Measurements from ENCODE around the gene TNFSF4.

DNA sequence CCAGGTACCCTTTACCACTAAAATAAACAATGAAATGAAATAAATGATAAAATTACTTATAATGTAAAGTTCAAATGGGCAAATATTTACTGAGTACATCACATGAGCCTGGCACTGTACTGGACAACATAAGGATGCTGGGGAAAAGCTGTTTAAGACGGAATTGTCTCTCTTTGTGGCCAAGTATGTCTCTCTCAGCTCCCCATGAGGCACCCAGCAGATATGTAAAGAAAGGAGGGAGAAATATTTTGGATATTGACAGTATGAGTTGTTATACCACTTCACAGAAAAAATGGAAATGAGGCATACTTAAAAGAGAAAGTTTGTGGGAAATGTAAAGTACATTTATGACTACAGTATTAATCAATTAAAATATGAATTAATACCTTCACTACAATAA, 1.0 kb upstream of the TNFSF4 start:
- TF ChIP-seq, protein P1, sequence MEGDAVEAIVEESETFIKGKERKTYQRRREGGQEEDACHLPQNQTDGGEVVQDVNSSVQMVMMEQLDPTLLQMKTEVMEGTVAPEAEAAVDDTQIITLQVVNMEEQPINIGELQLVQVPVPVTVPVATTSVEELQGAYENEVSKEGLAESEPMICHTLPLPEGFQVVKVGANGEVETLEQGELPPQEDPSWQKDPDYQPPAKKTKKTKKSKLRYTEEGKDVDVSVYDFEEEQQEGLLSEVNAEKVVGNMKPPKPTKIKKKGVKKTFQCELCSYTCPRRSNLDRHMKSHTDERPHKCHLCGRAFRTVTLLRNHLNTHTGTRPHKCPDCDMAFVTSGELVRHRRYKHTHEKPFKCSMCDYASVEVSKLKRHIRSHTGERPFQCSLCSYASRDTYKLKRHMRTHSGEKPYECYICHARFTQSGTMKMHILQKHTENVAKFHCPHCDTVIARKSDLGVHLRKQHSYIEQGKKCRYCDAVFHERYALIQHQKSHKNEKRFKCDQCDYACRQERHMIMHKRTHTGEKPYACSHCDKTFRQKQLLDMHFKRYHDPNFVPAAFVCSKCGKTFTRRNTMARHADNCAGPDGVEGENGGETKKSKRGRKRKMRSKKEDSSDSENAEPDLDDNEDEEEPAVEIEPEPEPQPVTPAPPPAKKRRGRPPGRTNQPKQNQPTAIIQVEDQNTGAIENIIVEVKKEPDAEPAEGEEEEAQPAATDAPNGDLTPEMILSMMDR (IDR thresholded peaks at IDR 0.05), result no peak
- TF ChIP-seq POLR2AphosphoS5 (IDR thresholded peaks at IDR 0.05), result no peak
- TF ChIP-seq POLR2A (IDR thresholded peaks at IDR 0.05), result no peak
